Measurements from ENCODE around the gene OSTF1. TPM values are rescaled to one million over a fixed set of nuclear protein-coding genes. Genes with fewer than 3 reads are reported as not detected.

The OSTF1 gene
- total RNA-seq, 1 donor from 2014 or later: 18.9 TPM

DNA sequence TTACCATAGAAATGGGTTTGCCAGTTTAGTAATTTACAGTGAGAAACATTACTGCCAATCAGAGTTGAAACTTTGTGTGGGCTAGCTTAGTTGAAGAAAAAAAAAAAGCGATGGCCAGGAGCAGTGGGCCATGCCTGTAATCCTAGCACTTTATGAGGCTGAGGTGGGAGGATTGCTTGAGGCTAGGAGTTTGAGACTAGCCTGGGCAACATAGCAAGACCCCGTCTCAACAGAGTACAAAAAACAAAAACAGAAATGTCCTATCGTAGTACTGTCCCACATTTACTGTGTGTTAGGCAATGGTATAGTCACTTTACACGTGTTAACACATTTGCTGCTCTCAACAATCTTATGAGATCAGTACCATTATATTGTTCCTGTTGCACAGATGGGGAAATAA, 2.3 kb downstream of the OSTF1 start:
- H3K4me3 ChIP-seq: peak overlapping the region; percentile 30
- intact Hi-C loops (cut with micrococcal nuclease): no loop called here
- H3K27ac ChIP-seq (replicated peaks): peak overlapping the region; percentile 45

DNA sequence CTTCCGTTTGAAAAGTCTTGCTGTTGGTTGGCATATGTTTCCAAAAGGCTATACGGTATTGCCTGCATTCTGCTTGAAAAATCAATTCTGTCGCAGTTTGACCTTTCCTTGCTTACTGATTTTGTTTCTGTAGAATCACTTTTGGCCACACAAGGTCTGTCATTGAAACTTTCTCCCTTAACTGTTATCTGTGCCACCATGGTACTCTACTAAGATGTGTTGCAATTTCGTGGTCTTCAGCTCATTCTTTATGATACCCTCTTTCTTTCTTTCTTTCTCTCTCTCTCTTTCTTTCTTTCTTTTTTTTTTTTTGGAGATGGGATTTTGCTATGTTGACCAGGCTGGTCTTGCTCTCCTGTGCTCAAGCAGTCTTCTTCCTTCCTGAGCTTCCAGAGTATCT, 4.5 kb downstream of the OSTF1 start:
- intact Hi-C loops (cut with micrococcal nuclease): no loop called here
- Histone ChIP-seq H3K27ac (replicated peaks) (no peak overlapping the region), H3K4me1 (peaks cover 83% of the 10 kb centered on the region), H3K9me3 (replicated peaks) (no peaks in the 10 kb centered on the region), H3K4me3 (no peak overlapping the region), H3K27me3 (ENCODE audit: low read depth) (no peaks in the 10 kb centered on the region), H3K36me3 (no peaks in the 10 kb centered on the region)
- TF ChIP-seq, protein P1, sequence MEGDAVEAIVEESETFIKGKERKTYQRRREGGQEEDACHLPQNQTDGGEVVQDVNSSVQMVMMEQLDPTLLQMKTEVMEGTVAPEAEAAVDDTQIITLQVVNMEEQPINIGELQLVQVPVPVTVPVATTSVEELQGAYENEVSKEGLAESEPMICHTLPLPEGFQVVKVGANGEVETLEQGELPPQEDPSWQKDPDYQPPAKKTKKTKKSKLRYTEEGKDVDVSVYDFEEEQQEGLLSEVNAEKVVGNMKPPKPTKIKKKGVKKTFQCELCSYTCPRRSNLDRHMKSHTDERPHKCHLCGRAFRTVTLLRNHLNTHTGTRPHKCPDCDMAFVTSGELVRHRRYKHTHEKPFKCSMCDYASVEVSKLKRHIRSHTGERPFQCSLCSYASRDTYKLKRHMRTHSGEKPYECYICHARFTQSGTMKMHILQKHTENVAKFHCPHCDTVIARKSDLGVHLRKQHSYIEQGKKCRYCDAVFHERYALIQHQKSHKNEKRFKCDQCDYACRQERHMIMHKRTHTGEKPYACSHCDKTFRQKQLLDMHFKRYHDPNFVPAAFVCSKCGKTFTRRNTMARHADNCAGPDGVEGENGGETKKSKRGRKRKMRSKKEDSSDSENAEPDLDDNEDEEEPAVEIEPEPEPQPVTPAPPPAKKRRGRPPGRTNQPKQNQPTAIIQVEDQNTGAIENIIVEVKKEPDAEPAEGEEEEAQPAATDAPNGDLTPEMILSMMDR (IDR thresholded peaks at IDR 0.05; ENCODE audit: borderline replicate concordance): no peak
- no peak for DNase-seq

More for the DNA sequence above, 2.3 kb downstream of the OSTF1 start:
- no peaks in the 10 kb centered on the region for H3K27me3 ChIP-seq (ENCODE audit: low read depth)
- peaks cover 83% of the 10 kb centered on the region for H3K4me1 ChIP-seq
- H3K9me3 ChIP-seq (replicated peaks): no peaks in the 10 kb centered on the region
- no peak for DNase-seq
- TF ChIP-seq, protein P1 (IDR thresholded peaks at IDR 0.05; ENCODE audit: borderline replicate concordance): no peak
- H3K36me3 ChIP-seq: no peaks in the 10 kb centered on the region

DNA sequence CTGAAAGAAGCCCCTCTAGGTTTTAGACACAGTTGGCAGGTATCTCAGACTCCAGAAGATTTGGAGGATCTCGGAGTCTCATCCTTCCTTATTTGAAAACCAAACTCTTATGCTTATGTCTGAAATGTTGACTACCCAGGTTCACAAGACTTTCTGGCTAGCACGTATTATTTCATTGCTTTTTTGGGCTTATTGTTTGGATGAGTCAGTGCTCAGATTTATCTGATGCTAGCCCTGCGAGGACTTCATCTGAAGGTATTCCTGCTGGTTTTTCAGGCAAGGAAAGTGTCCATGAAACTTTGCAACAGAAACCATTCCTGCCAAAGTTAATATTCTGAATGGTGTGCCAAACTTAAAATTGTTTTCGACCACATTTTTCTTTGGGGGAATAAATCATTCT, 8.5 kb downstream of the OSTF1 start:
- DNase-seq: no peak
- Histone ChIP-seq H3K4me3 (no peak overlapping the region), H3K36me3 (no peaks in the 10 kb centered on the region), H3K9me3 (replicated peaks) (no peaks in the 10 kb centered on the region), H3K27me3 (ENCODE audit: low read depth) (no peaks in the 10 kb centered on the region), H3K4me1 (peaks cover 79% of the 10 kb centered on the region), H3K27ac (replicated peaks) (no peak overlapping the region)
- intact Hi-C loops (cut with micrococcal nuclease): no loop called here
- TF ChIP-seq, protein P1 (IDR thresholded peaks at IDR 0.05; ENCODE audit: borderline replicate concordance): no peak

DNA sequence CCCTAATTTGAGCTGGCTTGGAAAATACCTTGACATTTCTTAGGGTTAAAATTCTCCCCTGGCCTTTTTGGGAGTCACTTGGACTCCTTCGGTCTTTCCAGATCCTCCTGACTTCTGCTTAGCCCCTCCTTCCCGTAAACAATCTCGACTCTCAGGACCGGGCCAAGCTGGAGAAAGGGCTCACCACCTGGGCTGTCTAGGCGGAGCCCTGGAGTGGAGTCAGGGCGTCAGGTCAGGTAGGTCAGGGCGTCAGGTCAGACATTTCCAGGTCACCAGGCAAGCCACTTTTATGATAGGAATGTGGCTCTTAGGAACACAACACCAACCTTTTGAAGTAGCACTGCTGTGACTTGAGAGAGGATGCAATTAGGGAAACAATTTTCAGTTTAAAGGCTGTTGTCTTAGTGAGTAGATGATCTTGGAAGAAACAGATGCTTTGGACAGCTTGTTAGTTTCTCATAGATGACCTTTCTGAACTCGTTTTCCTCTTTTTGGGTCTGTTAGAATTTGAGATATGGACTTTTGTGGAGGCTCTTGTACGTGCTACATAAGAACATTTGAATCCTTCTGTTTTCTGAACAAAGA, 12.8 kb downstream of the OSTF1 start:
- peaks cover 64% of the 10 kb centered on the region for H3K4me1 ChIP-seq
- intact Hi-C loops (cut with micrococcal nuclease): no loop called here
- TF ChIP-seq, protein P1 (IDR thresholded peaks at IDR 0.05; ENCODE audit: borderline replicate concordance): no peak
- no peaks in the 10 kb centered on the region for H3K36me3 ChIP-seq
- no peak for DNase-seq
- H3K27me3 ChIP-seq (ENCODE audit: low read depth): no peaks in the 10 kb centered on the region
- H3K4me3 ChIP-seq: no peak overlapping the region
- H3K9me3 ChIP-seq (replicated peaks): no peaks in the 10 kb centered on the region
- H3K27ac ChIP-seq (replicated peaks): peak overlapping the region; percentile 4

DNA sequence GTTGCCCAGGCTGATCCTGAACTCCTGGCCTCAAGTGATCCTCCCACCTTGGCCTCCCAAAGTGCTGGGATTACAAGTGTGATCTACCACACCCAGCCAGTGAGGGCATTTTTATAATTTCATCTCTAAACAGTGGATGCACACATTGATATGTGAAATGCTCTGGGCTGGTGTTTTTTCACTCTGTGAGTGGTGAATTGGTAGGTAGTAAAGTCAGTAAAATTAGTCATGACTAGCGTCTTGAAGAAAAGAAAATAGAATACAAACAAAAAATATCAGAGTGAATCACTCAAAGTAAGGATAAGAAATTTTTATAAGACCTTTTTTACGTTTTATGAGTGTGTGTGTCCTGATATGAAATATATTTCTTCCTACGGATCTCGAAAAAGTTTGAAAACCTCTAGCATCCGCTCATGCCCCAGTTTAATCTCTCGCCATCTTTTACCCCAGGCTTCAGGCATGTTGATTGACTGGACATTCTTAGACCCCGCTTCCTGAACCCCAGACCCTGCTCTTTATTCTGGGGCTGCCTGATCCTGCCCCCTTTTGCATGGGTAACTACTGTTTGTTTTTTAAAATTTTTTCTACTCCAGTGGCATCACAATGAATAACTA, 14.0 kb downstream of the OSTF1 start:
- intact Hi-C loops (cut with micrococcal nuclease): no loop called here
- peaks cover 59% of the 10 kb centered on the region for H3K4me1 ChIP-seq
- no peaks in the 10 kb centered on the region for H3K27me3 ChIP-seq (ENCODE audit: low read depth)
- TF ChIP-seq, protein P1 (IDR thresholded peaks at IDR 0.05; ENCODE audit: borderline replicate concordance): no peak
- no peak overlapping the region for H3K27ac ChIP-seq (replicated peaks)
- no peaks in the 10 kb centered on the region for H3K36me3 ChIP-seq
- no peak overlapping the region for H3K4me3 ChIP-seq
- no peaks in the 10 kb centered on the region for H3K9me3 ChIP-seq (replicated peaks)
- DNase-seq: no peak

All from left ventricle myocardium inferior (tissue), 1 donor.